BE2C (cell line): Measurements from ENCODE around the gene GLI1.
"Not testable (repeated sequence)": the region's sequence is repeated elsewhere in the genome, so short reads cannot be mapped to it uniquely, and the experiment has no call there.

Experiments used
- DNase-seq: peaks from one replicate; pipeline ENCODE4 v3.0.0-alpha.2; 2020
- H3K27me3 ChIP-seq: fragments of 250-450 bp; sonication (Bioruptor Pico); 2 replicates; pipeline ENCODE4 v1.5.1; 2020; ENCODE audit warnings: mild to moderate bottlenecking
- H3K36me3 ChIP-seq: fragments of 250-450 bp; sonication (Bioruptor Pico); 2 replicates; pipeline ENCODE4 v1.5.1; 2020; ENCODE audit warnings: mild to moderate bottlenecking
- H3K4me1 ChIP-seq: fragments of 250-450 bp; sonication (Bioruptor Pico); 2 replicates; pipeline ENCODE4 v1.5.1; 2020
- H3K4me3 ChIP-seq: 2 replicates; pipeline ENCODE4 v1.5.1; 2011; ENCODE audit warnings: low read depth, low read length
- H3K9me3 ChIP-seq: fragments of 250-450 bp; sonication (Bioruptor Pico); 2 replicates; pipeline ENCODE4 v1.5.1; 2020
- TF ChIP-seq, protein P1 (sequence below): IDR thresholded peaks from 2 replicates; pipeline ENCODE4 v1.5.1; 2012; ENCODE audit warnings: mild to moderate bottlenecking, low read depth, low read length

GLI1 gene

GRCh38 chr12:57511161-57511560, 51.6 kb downstream of the GLI1 start:
- Histone ChIP-seq H3K9me3 (no peaks in the 10 kb centered on the region), H3K27me3 (no peaks in the 10 kb centered on the region), H3K36me3 (peaks cover 77% of the 10 kb centered on the region), H3K4me1 (no peaks in the 10 kb centered on the region), H3K4me3 (no peak overlapping the region)
- TF ChIP-seq, protein P1, sequence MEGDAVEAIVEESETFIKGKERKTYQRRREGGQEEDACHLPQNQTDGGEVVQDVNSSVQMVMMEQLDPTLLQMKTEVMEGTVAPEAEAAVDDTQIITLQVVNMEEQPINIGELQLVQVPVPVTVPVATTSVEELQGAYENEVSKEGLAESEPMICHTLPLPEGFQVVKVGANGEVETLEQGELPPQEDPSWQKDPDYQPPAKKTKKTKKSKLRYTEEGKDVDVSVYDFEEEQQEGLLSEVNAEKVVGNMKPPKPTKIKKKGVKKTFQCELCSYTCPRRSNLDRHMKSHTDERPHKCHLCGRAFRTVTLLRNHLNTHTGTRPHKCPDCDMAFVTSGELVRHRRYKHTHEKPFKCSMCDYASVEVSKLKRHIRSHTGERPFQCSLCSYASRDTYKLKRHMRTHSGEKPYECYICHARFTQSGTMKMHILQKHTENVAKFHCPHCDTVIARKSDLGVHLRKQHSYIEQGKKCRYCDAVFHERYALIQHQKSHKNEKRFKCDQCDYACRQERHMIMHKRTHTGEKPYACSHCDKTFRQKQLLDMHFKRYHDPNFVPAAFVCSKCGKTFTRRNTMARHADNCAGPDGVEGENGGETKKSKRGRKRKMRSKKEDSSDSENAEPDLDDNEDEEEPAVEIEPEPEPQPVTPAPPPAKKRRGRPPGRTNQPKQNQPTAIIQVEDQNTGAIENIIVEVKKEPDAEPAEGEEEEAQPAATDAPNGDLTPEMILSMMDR, result no peak
- DNase-seq, result no peak

- no peaks in the 10 kb centered on the region for H3K9me3 ChIP-seq
- DNase-seq, result no peak
- TF ChIP-seq, protein P1, result no peak
- no peaks in the 10 kb centered on the region; the same call in 1 of the 2 replicates for H3K4me1 ChIP-seq
- no peak overlapping the region for H3K4me3 ChIP-seq
- no peaks in the 10 kb centered on the region for H3K27me3 ChIP-seq
- peaks cover 78% of the 10 kb centered on the region for H3K36me3 ChIP-seq
Measured at GRCh38 chr12:57511588-57512325, 52.2 kb downstream of the GLI1 start.

GRCh38 chr12:57512665-57513064, 53.1 kb downstream of the GLI1 start:
- no peaks in the 10 kb centered on the region for H3K9me3 ChIP-seq
- no peak overlapping the region for H3K4me3 ChIP-seq
- DNase-seq, result no peak
- H3K4me1 ChIP-seq, result no peaks in the 10 kb centered on the region; the same call in 1 of the 2 replicates
- H3K27me3 ChIP-seq, result no peaks in the 10 kb centered on the region
- TF ChIP-seq, protein P1, result no peak
- H3K36me3 ChIP-seq, result peaks cover 86% of the 10 kb centered on the region

DNA sequence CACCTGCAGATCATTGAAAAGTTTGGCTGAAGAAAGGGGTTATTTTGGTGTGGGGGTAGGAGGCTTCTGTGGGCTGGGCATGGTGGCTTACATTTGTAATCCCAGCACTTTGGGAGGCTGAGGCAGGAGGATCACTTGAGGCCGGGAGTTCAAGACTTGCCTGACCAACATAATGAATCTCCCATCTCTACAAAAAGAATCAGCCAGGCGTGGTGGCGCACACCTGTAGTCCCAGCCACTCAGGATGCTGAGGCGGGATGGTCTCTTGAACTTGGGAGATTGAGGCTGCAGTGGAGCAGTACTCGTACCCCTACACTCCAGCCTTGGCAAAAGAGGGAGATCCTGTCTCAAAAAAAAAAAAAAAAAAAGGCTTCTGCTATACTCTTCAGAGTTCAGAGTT, 53.7 kb downstream of the GLI1 start:
- DNase-seq, result no peak
- no peaks in the 10 kb centered on the region; the same call in none of the 2 replicates for H3K4me1 ChIP-seq
- H3K36me3 ChIP-seq, result peaks cover 92% of the 10 kb centered on the region
- no peaks in the 10 kb centered on the region for H3K9me3 ChIP-seq
- no peak overlapping the region for H3K4me3 ChIP-seq
- no peaks in the 10 kb centered on the region for H3K27me3 ChIP-seq
- TF ChIP-seq, protein P1, result no peak

DNA sequence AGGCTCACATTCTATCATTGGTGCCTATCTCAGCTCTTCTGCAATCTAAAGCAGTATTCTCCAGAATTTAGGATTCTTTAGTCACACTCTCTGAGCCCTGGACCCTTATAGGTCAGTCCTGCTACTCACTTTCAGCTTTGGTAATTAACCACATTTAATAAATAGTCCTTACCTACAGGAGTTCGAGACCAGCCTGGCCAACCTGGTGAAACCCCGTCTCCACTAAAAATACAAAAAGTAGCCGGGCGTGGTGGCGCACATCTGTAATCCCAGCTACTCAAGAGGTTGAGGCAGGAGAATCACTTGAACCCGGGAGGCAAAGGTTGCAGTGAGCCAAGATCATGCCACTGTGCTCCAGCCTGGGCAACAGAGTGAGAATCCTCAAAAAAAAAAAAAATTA, 54.1 kb downstream of the GLI1 start:
- H3K4me3 ChIP-seq, DNase-seq, H3K4me1 ChIP-seq, H3K27me3 ChIP-seq, H3K9me3 ChIP-seq: not testable (repeated sequence)
- H3K36me3 ChIP-seq, result peaks cover 94% of the 10 kb centered on the region

DNA sequence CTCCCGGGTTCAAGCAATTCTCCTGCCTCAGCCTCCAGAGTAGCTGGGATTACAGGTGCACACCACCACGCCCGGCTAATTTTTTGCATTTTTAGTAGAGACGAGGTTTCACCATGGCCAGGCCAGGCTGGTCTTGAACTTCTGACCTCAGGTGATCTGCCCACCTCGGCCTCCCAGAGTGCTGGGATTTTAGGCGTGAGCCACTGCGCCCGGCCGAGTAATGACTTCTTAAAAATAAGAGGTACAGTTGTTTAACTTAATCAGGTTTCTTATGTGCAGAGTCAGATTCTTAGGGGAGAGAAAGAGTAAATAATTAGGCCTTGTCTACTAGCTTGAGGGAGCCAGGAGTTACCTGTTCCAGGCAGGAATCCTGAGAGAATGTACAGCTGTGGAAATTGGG, 54.7 kb downstream of the GLI1 start:
- H3K4me3 ChIP-seq, H3K27me3 ChIP-seq, DNase-seq, H3K9me3 ChIP-seq, H3K4me1 ChIP-seq: not testable (repeated sequence)
- peaks cover 93% of the 10 kb centered on the region for H3K36me3 ChIP-seq

DNA sequence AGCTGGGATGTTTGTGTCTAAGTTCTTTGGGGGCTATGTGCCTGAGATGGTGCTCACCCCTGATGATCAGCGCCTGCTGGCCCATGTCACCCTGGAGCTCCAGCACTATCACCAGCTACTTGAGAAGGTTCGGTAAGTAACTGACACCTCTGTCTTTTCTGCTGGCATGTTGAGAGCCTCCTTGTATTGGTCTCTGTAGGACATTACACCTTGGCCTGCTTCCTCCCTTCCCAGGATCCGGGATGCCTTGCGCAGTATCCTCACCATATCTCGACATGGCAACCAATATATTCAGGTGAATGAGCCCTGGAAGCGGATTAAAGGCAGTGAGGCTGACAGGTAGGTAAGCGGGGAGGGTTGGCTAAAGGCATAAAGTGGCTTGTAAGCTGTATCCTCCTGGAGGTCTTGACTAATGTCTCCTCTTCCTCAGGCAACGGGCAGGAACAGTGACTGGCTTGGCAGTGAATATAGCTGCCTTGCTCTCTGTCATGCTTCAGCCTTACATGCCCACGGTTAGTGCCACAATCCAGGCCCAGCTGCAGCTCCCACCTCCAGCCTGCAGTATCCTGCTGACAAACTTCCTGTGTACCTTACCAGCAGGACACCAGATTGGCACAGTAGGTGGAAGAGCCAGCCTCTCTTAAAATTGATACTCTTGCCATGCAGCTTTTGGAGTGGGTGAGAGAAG, 55.3 kb downstream of the GLI1 start:
- no peak overlapping the region for H3K4me3 ChIP-seq
- H3K9me3 ChIP-seq, result no peaks in the 10 kb centered on the region
- H3K4me1 ChIP-seq, result peaks cover 3% of the 10 kb centered on the region
- DNase-seq, result no peak
- H3K27me3 ChIP-seq, result no peaks in the 10 kb centered on the region
- TF ChIP-seq, protein P1, result no peak
- H3K36me3 ChIP-seq, result peaks cover 87% of the 10 kb centered on the region
